GM21529 (cell line): Measurements from ENCODE around the gene SEMA6A.
A peak's percentile ranks its signal among the peaks of the same experiment; 100 is the strongest.

Experiments used
- ATAC-seq: cut with Tn5 transposase; IDR thresholded peaks from one replicate; pipeline ENCODE4 v1.9.1; 2021; ENCODE audit not compliant: unreplicated experiment

Gene SEMA6A

DNA sequence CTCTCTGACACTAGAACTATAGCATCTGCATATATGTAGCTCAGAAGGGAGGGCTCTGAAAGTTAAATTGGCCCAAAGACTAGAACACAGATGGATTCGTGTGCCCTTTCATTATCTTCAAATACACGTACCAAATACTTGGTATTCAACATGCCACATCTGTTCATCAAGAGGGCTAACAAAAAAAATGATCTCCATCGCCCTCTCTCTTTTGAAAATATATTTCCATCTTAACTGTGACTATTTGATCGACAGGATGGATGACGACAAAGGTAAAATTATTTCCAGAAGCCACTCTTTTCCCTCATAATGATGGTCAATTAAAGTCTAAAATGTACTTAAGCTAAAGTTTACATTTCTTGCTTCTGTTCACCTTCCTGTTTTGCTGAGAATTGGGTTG lies 77.0 kb downstream of the SEMA6A start:
- ATAC-seq: no peak

DNA sequence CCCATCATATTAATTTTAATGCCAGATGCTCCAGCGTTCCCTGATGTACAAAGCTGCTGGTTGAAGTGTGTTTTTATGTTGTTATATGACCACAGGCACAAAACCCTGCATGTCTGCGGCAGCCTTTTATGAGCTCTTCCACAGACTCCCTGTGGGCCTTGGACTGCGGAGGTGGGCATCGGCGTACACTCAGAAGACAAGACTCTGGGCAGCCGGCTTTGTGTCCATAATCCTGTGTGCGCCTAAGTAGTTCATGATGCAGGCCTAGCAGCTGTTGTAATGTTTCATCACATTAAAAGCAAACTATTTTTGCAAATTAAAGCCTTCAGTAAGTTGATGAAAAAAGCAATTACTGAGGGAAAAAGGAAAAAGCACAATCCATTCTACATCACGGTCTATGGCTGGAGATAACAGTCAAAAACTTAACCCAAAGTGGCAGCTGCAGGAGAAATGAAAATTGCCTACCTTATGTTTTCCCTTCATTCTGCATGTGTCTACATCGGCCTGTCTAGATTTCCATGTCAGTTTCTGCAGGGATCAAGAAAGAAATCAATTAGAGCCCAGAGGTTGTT lies 78.8 kb downstream of the SEMA6A start:
- ATAC-seq: no peak

DNA sequence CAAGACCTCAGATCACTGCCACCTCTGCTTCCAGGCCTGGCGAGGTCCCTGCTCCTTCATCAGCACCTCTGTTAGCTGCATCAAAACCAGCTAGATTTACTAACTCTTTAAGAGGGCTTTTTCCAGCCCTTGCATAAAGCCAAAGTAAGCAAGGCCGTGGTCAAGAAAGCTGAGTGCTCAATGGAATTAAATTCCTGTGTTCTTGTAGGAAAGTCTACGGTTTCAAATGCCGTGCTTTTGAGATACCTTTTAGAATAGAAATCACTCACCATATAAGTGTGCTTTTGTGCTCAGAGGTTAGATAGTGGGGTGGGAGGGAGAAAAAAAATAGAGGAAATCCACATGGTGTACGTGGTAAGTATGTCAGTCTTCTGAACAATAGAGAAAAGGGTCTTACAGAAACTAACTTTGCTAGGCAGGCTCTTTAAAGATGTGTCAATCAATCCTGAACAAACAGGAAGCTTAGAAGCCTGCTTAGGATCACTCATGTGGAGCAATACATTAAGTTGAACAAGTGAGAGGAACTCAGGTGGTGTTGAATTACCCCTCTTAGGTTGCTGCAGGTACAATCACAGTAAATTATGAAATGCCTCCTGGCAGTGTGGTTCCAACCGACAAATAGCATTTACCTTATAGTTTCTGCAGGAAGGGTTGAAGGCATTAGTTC lies 79.7 kb downstream of the SEMA6A start:
- no peak for ATAC-seq

DNA sequence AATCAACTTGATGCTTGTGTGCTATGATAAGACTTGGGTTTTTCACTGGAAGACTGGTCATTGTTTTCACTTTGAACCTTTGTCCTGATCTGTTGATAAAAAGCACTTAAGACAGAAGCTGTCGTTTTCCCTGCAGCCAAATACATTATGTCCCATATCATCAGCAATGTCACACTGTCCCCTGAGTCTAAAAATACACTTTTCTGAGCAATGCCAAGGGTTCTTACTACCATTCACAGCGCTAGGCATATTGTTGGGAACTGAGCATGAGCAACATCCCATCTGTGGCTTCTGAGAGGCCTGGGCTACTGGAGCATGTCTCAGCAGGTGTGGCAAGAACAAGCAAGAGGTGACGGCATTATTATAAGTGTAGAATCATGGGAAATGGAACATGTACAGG lies 81.8 kb downstream of the SEMA6A start:
- no peak for ATAC-seq

DNA sequence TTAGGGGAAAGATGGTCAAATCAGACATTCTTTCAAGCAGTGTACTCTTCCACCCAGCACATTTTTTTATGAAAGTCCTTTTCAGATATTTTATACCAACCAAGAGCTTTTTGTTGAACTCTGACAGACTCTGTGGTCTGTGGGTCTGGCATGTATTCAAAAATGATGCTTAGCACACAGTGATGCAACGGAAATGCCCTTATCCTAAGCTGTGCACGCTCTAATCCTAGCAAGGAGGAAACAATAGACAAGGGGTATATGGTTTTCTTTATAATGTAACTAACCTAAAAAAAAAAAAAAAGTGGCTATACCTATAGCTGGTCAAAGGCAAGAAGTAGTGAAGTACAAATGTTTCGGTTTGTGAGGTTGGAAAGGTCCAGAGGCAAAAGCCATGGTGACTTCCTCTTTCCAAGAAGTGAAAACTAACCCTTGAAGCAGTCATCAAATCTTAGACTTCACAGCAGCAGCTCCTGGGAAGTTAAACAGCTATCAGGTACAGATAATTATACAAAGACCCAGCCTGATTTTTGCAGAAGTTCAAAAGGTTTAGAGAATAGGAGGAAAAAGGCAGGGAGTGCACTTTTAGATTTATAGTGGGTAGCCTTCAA lies 82.5 kb downstream of the SEMA6A start:
- peak; percentile 73 for ATAC-seq

DNA sequence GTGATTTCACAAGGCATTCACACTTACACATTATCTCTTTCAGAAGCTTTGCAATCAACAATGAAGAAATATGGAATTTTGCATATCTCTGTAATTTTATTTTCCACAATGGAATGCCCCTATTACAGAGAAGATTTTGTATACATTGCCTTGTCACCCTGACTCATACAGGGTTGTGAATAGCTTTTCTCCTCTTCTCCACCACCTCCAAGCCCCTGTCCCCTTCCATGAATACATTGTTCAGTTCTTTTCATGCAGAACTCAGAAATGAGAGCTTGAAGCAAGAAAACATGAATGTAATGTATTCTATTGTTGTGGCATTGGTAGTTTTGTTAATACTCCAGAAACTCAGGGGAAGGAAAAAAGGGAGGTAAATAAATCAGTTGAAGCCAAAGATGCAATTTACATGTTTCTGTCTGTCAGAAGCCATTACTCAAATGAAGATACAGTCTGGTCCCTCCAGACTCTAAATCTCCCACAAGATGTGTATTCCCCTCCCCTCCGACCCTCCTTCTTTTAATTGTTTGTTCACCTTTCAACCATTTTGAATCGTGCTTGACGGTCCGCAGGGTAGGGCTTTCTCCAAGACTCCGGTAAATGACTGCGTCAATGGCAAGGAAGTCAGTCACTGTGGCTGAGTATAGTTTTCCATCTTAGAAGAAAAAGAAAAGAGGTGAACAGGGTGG lies 86.1 kb downstream of the SEMA6A start:
- no peak for ATAC-seq

DNA sequence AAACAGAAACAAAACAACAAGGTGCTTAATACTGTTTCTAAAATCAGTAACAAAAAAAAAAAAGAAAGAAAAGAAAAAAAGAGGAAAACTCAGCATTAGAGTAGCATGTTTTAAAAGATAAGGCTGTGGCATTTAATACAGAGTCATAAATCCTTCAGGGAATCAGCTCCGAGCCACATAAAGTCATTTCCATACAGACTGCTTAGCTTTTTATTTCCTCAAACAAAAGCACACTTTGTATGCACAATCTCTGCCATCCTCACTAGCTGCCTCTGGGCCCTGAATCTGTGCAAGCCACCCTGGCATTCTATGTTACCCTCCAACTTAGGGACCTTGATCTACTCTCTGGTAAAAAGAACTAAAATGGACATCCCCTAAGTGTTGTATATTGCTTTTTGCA lies 87.6 kb downstream of the SEMA6A start:
- no peak for ATAC-seq

DNA sequence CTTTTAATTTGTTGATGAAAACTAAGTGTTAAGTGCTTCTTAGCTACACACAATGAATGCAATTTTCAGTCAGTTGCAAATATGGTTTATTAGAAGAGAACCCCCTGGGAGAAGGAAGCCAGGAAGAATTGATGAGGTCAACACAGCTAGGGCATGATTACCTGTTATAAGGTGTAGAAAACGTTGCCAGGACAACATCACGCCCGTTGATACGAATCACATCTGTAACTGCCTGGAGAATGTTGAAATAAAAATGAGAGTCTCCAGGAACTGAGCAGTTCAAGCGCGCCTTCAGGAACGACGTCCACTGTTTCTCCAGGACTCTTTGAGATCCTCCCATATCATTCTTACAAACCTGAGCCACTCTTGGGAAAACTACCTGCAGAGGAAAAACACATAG lies 88.0 kb downstream of the SEMA6A start:
- no peak for ATAC-seq

DNA sequence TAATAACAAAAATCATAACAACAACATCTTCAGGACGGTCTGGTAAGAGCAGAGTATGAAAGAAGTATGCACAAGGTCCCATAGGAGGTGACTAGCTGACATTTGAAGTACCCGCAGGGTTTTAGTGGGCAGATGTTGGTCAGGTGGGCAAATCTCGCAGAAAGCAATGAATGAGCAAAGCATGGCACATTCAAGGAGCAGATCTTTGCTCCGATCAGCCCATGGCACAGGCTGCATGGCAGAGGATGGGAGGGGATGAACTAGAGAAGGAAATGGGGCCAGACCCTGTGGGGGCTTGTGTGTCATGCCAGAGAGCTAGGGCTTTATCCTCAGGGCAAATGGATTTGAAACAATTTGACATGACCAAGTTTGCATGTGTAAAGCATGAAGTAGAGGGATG lies 90.0 kb downstream of the SEMA6A start:
- ATAC-seq: no peak

DNA sequence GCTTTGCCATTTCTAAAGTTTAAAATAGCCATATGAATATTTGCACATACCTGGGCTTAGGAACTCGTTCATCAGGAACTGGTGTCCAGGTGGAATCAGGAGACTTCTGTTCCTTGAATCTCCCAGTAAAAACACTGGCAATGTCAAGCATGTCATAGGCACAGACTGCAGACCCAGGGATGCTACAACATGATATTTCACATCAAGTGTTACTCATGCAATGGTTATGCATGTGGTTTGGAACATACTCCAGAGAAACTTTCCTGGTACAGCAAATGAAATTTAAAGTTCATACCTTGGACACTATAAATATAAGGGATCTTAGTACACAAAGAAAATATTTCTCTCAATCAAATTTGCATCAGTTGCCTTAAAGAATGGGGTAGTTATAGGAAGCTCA lies 92.2 kb downstream of the SEMA6A start:
- no peak for ATAC-seq

DNA sequence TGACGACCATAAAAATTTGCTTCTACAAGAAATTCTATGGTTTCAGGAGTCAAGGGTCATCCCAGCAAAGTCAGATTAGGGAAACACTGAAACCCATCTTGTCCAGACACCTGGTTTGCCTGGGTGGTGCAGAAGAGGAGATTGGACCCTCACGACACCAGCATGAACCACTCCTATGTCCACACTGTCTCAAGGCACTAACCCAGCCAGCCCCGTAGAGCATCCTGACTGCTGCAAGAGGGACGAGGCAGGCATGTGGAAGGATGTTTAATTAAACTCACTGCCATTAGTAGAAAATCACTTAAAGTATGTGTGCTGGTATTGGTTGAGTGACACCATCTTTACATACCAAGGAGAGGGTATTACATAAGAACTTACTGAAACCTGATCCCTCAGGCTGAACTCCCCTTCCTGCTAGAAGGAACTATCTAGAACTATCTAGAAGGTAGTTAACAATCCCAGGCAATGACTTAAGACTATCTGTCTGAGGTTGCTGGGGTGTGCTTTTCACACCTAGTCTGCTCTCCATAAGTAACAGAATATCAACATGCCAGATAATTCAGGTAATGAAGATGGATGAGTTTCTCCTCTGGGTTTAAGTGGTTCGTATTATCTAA lies 93.6 kb downstream of the SEMA6A start:
- no peak for ATAC-seq

DNA sequence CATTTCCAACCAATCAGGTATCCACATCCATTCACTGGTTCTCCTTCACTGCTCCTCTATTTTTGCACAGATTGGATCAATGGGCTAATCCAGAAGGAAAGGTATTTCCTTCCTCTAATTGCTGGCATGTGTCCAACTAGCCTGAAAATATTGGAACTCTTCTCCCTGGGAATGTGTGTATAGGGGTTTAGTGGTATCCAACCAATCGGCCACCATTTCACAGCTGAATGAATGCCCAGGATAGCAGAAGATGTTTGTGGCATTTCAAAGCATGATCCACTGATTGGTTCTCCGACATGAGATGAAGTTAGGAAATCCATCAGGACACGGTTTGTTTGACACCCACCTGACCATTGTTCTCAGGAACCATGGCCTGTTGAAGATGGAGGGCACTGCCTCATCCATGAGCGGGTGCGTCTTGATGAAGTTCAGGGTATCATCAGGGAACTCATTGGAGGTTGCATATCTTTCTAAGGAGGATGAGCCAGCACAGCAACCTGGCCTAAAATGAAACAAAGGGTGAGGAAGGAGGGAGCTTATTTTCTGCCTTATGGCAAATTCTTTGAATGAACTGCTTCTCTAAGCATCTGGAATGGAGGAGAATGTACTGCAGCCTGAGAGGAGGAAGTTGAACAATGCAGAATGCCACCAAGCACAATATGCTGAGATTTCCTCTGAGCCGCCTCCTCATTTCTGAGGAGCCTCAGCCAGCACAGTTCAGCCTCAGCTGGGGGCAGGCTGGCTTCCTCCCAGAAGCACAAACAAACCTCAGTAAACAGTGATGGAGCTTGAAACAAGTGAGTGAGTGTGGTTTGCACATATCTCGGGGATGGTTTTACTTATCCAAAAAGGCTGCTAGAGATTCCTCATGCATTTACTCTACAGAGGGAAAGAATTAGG lies 94.6 kb downstream of the SEMA6A start:
- ATAC-seq: no peak

DNA sequence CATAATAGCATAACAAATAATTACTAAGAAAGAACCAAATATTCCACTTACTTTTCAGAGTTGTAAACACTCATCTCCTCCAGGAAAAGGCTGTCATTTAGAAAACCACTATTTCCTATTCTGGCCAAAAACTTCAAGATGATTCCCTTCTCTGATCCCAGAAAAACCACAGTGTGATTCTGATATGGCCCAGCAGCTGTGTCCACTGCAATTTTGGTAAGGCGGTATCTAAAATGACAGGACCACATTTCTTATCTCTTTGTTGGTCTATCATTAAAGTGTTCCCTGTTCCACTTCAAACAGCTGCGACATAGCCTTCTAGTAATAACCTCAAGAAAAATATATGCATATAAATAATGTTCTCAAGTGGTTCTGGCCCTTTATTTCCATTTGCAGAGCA lies 96.1 kb downstream of the SEMA6A start:
- no peak for ATAC-seq

DNA sequence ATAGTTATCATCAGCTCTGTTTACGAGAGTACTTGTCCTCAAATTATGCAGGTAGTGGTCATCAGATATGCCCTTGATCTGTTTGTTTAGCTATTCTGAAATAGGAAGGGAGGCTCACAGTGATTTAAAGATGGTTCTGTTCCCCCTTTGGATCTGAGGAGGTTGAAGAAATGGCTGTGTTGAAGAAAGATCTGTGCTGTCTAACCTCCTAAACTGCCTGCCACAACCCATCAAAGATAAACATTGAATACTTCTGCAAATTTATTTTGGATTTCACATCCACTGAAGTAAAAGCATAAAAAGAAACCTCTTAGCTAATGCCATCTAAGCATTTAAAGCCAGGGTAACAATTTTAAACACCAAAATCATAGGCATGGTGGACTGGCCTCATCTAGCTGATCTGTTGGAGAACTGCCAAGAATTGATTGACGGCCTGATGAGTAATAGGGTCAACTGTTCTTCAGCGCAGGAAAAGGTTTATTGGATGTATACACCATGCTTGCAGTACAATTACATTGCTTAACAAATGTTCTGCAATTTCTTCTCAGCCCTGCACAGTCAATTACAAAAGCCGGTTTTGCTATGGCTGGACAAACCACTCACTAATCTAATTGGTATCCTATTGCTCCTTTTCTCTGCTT lies 97.6 kb downstream of the SEMA6A start:
- ATAC-seq: no peak

DNA sequence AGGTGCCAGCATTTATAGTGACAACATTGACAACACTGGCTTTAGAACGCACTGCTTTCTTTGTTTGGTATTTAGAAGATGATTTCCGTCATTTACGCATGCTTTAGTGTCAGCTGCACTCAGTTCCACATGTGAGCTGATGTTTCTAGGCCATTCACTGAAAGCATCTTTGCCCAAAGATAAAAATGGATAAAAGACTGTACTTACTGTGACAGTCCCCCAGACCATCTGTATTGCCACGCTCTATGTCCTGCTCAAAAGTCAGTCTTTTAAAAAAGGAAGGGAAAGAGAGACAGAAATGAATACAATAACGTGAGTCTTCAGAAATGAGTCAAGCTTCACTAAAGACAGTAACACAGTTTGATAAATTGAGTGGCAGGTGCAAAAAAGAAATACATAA lies 99.3 kb downstream of the SEMA6A start:
- ATAC-seq: peak; percentile 74

DNA sequence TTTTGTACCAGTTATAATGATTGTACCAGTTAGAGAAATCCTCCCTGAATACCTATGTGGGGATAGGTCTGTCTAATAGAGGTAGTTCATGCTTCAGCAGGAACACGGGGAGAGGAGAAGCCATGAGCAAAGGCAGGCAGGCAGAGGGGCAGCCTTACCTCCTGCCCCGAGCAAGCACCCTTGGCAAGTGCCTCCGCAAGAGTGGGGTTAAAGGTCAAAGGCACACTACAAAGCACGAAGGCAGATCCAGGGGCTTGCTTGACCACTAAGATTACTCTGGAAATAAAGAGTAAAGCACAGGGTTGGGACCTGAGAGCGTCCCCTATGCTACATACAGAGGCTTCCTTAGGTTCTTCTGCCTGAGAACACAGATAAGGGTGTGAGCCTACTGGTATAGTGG lies 100.9 kb downstream of the SEMA6A start:
- no peak for ATAC-seq

DNA sequence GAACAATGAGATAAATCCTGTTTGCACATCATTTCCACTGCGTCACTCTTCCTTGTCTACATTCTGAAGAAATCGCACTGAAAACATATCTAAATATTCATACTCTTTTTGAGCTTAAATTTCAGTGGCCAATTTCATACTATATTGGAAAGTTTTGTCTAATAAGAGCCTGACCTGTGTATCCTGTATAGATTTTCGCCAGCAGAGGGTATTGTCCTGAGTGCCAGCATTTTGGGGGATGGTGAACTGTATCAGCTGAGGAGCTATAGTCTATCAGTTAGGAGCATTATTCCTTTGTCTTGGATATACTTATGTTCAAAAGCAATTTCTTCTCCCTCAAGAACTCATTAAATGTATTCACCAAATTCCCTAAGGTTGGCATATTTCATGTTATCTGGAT lies 102.3 kb downstream of the SEMA6A start:
- no peak for ATAC-seq

DNA sequence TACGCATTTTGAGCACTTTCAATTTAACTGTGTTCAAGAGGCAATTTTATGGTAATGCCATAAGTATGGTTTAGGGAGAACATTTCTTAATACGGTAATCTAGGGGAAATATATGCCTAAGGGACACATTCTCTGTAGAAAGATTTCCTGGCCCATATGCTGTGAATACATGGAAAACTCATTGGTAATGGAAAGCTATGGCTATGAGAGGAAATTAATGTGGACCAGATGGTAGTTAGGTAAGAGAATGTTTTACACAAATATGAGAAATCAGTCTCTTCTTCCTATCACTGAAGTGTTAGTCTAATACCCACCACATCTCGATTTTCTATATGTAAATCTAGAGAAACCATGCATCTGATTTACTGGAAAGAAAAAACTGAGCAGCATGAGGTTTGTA lies 105.0 kb downstream of the SEMA6A start:
- ATAC-seq: no peak

DNA sequence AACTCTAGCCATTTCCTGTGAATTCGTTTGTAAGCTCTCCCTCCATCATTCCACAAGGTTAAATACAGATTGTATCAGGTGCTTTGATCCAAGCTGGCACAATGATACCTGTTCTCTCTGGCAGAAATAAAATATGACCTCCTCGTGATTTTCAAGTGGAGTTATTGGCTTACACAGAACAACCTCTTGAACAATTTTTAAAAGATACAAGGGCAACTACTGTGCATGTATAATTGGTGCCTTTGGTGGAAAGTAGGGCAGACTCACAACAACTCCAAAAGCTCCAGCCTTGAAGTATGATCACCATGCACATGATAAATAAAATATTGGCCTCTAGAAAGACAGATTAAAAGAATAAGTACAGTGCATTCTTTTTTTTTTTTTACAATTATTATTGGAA lies 106.0 kb downstream of the SEMA6A start:
- no peak for ATAC-seq

DNA sequence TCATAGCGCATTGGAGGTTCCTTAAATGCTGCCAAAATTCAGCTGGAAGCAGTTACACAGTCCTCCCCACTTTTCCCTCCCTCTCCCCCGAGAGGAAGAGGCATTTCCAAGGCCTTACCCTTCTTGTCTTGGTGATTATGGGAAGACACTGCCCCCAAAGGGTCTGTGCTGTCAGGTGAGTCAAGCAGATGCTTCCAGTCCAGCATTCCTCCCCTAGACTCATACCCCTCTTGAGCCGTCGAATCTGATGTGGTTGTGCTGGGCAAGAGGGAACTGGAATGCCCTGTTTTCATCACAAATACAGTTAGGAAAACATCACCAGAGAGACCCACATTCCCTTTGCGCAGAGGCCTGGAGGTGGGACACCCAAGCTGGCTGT lies 107.2 kb downstream of the SEMA6A start:
- ATAC-seq: no peak
